Esophagus squamous epithelium (tissue), 4 donors: ENCODE data around the gene PLP2.

Experiments used
- POLR2A ChIP-seq, 4 donors: fragments of 450-650 bp; IDR thresholded peaks; one replicate each; pipeline ENCODE4 v1.6.1; 2017; ENCODE audit warnings: antibody characterized with exemption in 4 of 4, mild to moderate bottlenecking in 4 of 4, moderate library complexity in 3 of 4
- TF ChIP-seq, protein P1 (sequence below), 6 experiments: fragments of 450-650 bp in 4 of 6; fragments of 200-600 bp in 2 of 6; sonication (generic) in 2 of 6; IDR thresholded peaks; one replicate each; pipeline ENCODE4 v1.5.1; 2016 to 2019; ENCODE audit warnings: antibody characterized with exemption in 6 of 6, mild to moderate bottlenecking in 4 of 6, moderate library complexity in 4 of 6

DNA sequence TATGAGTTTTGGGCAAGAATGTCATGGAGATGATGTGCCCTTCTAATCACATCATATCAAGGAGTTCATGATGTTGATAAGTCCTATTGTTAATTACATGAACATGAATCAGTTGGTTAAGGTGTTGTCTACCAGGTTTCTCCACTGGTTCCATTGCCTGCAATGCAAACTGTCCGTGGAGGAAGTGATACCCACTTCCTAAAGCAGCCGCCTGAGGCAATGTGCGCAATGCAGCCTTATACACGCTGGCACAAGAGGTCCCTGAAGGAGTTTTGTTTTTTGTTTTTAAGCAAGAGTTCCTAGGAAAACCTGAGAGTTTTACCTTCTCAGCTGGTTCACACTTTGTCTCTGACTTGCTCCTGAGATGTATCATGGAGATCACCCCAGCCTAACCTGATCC lies 42.3 kb upstream of the PLP2 start:
- TF ChIP-seq, protein P1, sequence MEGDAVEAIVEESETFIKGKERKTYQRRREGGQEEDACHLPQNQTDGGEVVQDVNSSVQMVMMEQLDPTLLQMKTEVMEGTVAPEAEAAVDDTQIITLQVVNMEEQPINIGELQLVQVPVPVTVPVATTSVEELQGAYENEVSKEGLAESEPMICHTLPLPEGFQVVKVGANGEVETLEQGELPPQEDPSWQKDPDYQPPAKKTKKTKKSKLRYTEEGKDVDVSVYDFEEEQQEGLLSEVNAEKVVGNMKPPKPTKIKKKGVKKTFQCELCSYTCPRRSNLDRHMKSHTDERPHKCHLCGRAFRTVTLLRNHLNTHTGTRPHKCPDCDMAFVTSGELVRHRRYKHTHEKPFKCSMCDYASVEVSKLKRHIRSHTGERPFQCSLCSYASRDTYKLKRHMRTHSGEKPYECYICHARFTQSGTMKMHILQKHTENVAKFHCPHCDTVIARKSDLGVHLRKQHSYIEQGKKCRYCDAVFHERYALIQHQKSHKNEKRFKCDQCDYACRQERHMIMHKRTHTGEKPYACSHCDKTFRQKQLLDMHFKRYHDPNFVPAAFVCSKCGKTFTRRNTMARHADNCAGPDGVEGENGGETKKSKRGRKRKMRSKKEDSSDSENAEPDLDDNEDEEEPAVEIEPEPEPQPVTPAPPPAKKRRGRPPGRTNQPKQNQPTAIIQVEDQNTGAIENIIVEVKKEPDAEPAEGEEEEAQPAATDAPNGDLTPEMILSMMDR (IDR thresholded peaks at IDR 0.05), result no peak
- no peak for TF ChIP-seq POLR2A (IDR thresholded peaks at IDR 0.05)
